Astrocyte of the hippocampus (primary cell): ENCODE measurements around the gene MASP2.
"Not testable (repeated sequence)": the region's sequence is repeated elsewhere in the genome, so short reads cannot be mapped to it uniquely, and the experiment has no call there.

Experiments
- DNase-seq: peaks from one replicate; pipeline ENCODE4 v3.0.0; 2011; ENCODE audit warnings: low read depth, low spot score

Gene MASP2

GRCh38 chr1:11046625-11047365 lies at the start of gene MASP2:
MASP2 (minus strand) TSS chr1:11047239; CDS start chr1:11047207, 32 bp downstream.
- no peak for DNase-seq

GRCh38 chr1:11083784-11084183 lies 36.7 kb upstream of the MASP2 start:
- not testable (repeated sequence) for DNase-seq

GRCh38 chr1:11080931-11081330 lies 33.9 kb upstream of the MASP2 start:
- no peak for DNase-seq

GRCh38 chr1:11078631-11079030 lies 31.6 kb upstream of the MASP2 start:
- no peak for DNase-seq

GRCh38 chr1:11073398-11073797 lies 26.4 kb upstream of the MASP2 start:
- DNase-seq: not testable (repeated sequence)

GRCh38 chr1:11072216-11072917 lies 25.3 kb upstream of the MASP2 start:
- DNase-seq: no peak

GRCh38 chr1:11071463-11072215 lies 24.6 kb upstream of the MASP2 start:
- no peak for DNase-seq

GRCh38 chr1:11070876-11071275 lies 23.8 kb upstream of the MASP2 start:
- no peak for DNase-seq

- no peak for DNase-seq
These were observed 21.8 kb upstream of the MASP2 start for GRCh38 chr1:11068600-11069473.

GRCh38 chr1:11067716-11068599 lies 20.9 kb upstream of the MASP2 start:
- DNase-seq: no peak

GRCh38 chr1:11065796-11066195 lies 18.8 kb upstream of the MASP2 start:
- DNase-seq: no peak

- DNase-seq: no peak
These were observed 17.9 kb upstream of the MASP2 start for GRCh38 chr1:11064942-11065341.

- DNase-seq: not testable (repeated sequence)
These were observed 17.0 kb upstream of the MASP2 start for GRCh38 chr1:11063937-11064537.

- DNase-seq: peak; percentile 97
These were observed 15.9 kb upstream of the MASP2 start for GRCh38 chr1:11062965-11063401.

GRCh38 chr1:11061652-11062365 lies 14.8 kb upstream of the MASP2 start:
- DNase-seq: no peak

- DNase-seq: peak; percentile 98
These were observed 13.2 kb upstream of the MASP2 start, which contains the start of gene SRM for GRCh38 chr1:11059968-11060830. SRM (minus strand) TSS chr1:11060018; CDS start chr1:11059943, 75 bp downstream.

- no peak for DNase-seq
These were observed 12.3 kb upstream of the MASP2 start for GRCh38 chr1:11059155-11059967.
